ENCODE measurements around the gene UNC5A.

UNC5A gene

DNA sequence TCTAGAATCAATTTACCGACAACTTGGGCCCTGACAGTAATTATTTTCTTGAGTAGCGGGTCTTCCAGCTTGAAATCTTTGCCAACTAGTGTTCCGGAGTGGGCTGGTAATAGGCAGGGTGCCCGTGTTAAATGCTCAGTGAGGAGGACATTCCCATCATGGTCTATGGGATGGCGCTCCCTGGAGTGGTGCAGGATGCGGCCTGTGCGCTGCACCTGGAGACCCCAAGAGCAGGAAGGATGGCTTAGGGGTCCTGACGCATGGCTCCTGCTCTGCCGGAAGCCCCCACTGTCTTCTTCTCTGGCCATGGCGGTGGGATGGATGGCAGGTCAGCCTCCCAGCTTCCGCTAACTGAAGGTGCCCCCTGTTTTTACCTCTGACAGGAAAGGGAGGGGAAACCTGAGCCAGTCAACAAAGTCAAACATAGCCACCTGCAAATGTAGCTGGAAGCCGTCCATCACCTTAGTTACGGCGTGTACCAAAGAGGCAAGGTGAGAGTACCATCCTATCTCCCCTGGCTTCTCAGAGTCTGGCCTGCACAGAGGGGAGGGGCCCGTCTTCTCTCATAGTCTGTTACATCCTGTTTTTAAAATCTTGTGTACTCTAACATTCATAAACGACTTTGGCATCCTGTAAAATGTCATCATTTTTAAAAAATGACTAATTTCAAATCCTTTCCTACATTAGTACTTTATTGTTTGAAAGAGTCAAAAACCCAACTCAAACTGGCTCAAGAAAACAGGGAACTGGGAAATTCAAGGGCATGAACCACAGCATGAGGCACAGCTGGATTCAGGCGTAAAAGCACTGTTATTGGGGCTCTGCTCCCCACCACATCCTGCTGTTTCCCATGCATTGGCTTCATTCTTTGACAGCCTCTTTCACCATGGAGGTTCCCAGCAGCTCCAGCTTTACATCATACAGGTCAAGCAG is 28.5 kb upstream of the UNC5A start:
- no peak overlapping the region for H3K4me3 ChIP-seq (ENCODE audit: low read depth, low read length)

- H3K4me3 ChIP-seq (ENCODE audit: low read depth, low read length): no peak overlapping the region
Measured at GRCh38 chr5:176784218-176785165, 25.9 kb upstream of the UNC5A start.

- no peak overlapping the region for H3K4me3 ChIP-seq (ENCODE audit: low read depth, low read length)
Measured at GRCh38 chr5:176785184-176786145, 24.9 kb upstream of the UNC5A start.

DNA sequence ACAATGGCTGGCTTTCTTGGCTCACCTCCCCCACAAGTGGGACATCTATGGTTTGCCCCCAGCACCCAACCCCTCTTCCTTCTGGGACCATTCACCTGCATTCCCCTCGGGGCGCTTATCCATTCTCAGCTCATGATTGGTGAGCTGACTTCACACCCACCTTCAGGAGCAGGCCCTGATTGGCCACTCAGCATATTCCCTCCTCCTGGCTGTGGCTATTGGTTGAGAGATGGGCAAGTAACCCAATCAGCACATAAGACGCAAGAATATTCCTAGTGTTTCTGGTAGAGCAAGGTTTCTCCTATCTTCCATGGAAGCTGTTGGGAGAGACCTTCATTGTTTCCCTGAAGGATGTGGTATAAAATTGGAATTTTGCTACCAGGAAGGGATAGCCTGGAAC is 22.7 kb upstream of the UNC5A start:
- H3K4me3 ChIP-seq (ENCODE audit: low read depth, low read length): no peak overlapping the region

GRCh38 chr5:176788091-176788490 is 22.3 kb upstream of the UNC5A start:
- H3K4me3 ChIP-seq (ENCODE audit: low read depth, low read length): no peak overlapping the region

GRCh38 chr5:176788941-176789872 is 21.2 kb upstream of the UNC5A start:
- no peak overlapping the region for H3K4me3 ChIP-seq (ENCODE audit: low read depth, low read length)

DNA sequence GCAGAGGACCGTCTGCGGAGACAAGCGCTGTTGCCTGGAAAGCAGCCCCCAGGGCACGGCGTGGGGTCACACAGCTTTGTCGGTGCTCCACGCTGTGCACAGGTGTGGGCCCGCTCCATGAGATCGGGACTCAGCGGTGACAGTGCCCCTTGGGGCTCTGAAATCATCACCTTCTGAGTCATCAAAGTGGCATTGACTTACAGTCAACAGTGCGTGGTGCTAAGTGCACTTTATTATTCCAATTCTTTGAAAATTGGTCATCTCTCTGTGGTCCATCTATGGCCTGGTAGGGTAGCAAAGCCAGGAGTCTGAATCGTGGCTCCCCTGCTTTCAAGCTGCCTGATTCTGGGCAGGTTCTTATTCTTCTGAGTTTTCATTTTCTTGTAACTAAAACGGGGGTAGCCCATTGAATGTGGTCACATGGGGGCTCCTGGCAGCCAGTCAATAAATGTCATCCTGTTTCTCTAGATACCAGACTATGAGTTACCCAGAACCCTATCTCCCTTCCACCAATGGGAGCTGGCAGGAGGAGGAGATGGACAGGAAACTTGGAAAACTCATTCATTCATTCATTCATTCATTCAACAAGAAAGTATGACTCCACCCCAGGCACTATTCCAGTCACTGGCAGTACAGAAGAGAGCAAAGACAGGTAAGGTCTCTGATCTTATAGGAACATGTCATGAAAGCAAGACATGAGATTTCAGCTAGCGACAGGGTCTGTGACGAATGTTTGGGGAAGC is 20.3 kb upstream of the UNC5A start:
- H3K4me3 ChIP-seq (ENCODE audit: low read depth, low read length): no peak overlapping the region

GRCh38 chr5:176790941-176791340 is 19.4 kb upstream of the UNC5A start:
- H3K4me3 ChIP-seq (ENCODE audit: low read depth, low read length): no peak overlapping the region

GRCh38 chr5:176792655-176793342 is 17.6 kb upstream of the UNC5A start:
- H3K4me3 ChIP-seq (ENCODE audit: low read depth, low read length): no peak overlapping the region

DNA sequence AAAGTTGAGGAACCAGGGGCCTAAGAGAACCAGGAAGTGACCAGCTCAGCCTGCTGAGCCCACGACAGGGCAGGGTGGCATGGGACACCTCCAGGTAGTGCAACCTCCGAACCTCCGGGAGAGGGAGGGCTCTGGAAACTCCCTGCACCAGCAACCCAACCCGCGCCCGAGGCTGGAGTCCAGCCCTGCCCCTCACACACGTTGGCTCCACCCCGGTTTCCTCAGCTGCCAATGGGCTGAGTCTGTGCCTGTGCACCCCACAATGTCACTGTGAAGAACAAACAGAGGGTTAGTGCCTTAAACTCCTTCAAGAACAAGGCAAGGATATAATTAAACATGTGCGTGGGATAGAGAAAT is 17.0 kb upstream of the UNC5A start:
- no peak overlapping the region for H3K4me3 ChIP-seq (ENCODE audit: low read depth, low read length)

DNA sequence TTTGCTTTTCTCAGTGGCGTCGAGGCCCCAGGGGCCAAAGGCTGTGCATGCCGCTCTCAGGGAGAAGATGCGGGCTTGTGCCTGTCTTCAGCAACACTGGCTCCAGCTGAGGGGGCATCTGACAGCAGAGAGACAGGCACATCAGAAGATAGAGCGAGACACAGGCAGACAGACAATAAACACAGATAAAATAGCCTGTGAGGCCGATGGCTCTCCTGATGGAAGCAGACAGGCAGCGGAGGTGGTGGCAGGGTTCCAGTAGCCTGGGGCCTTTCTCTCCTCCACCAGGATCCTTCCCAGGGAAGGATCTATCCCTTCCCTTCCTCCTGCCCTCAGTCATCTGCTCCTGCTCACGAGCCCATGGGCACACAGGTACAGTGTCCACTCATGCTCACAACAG is 16.6 kb upstream of the UNC5A start:
- H3K4me3 ChIP-seq (ENCODE audit: low read depth, low read length): no peak overlapping the region

DNA sequence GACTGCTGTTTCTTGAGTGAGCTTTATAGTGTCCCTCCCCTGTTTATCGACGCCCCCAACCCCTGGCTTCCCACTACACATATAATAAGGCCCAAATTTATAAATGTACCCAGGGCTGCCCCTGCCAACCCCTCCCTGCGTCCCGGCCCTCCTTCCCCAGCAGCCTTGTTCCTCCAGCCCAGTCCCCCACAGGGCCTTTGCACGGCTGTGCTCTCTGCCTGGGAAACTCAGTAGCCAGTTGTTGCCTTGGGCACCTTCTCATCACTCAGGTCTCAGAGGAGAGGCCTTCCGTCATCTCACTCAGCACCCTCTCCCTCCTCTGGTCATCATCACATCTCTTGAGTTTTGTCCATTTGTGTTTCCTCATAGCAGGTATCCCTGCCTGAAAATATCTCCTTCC is 15.8 kb upstream of the UNC5A start:
- H3K4me3 ChIP-seq (ENCODE audit: low read depth, low read length): no peak overlapping the region

DNA sequence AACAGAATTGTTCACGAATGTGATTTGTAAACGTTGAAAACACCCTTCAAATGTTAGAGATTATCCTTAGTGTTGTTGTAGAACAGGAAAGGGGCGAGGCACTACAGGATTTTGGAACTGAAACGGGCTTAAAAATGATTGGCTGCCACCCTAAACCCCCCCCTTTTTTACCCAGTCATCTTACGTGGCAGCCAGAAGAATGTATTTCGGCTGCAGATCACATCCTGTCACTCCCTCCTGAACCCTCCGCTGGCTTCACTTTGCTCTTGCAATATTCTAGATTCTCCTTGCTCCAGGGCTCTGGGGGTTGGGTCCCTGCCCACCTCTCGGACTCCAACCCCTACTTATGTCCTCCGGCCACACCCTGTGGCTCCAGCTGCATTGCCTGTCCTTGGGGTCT is 13.9 kb upstream of the UNC5A start:
- H3K4me3 ChIP-seq (ENCODE audit: low read depth, low read length): no peak overlapping the region

- H3K4me3 ChIP-seq (ENCODE audit: low read depth, low read length): no peak overlapping the region
Measured at GRCh38 chr5:176796970-176797369, 13.4 kb upstream of the UNC5A start.

- no peak overlapping the region for H3K4me3 ChIP-seq (ENCODE audit: low read depth, low read length)
Measured at GRCh38 chr5:176797456-176798050, 12.8 kb upstream of the UNC5A start.

GRCh38 chr5:176798086-176798876 is 12.1 kb upstream of the UNC5A start:
- no peak overlapping the region for H3K4me3 ChIP-seq (ENCODE audit: low read depth, low read length)

- H3K4me3 ChIP-seq (ENCODE audit: low read depth, low read length): no peak overlapping the region
Measured at GRCh38 chr5:176798949-176799348, 11.4 kb upstream of the UNC5A start.

Data from iPS-11a (cell line).